Measurements from ENCODE around the gene PRR22. TPM values are rescaled to one million over a fixed set of nuclear protein-coding genes. Genes with fewer than 3 reads are reported as not detected.
A peak's percentile ranks its signal among the peaks of the same experiment; 100 is the strongest.

Gene PRR22
- total and polyA plus RNA-seq, 9 of the 15 experiments (the other 6 are each of a cell fraction or from before 2014, with no cell fraction given), result 0.03 to 12.0 (median 2.0) TPM; not detected in 1

GRCh38 chr19:5790559-5791520 lies 6.3 kb upstream of the PRR22 start, which contains the start of gene DUS3L (continued):
- no peak for TF ChIP-seq ZNF318 (IDR thresholded peaks at IDR 0.05; ENCODE audit: borderline replicate concordance in 1 of 2, low read depth in 1 of 2)
- peak; percentile 93 for TF ChIP-seq ELF4 (CRISPR knock-in tag; IDR thresholded peaks at IDR 0.05)
- no peak for TF ChIP-seq SETDB1 (IDR thresholded peaks at IDR 0.05; ENCODE audit: low read length)
- no peak for TF ChIP-seq ILK (tag; IDR thresholded peaks at IDR 0.05; ENCODE audit: borderline replicate concordance, low read depth)
- TF ChIP-seq ZNF143 (CRISPR knock-in tag; IDR thresholded peaks at IDR 0.05), result peak; percentile 98
- TF ChIP-seq KLF10 (CRISPR knock-in tag; IDR thresholded peaks at IDR 0.05), result no peak
- TF ChIP-seq MYBL2 (IDR thresholded peaks at IDR 0.05; ENCODE audit: low read depth), result peak; percentile 94
- TF ChIP-seq MYBL2 (CRISPR knock-in tag; IDR thresholded peaks at IDR 0.05; ENCODE audit: borderline replicate concordance), result no peak
- no peak for TF ChIP-seq ZNF512 (tag; IDR thresholded peaks at IDR 0.05)
- TF ChIP-seq SRF (CRISPR knock-in tag; IDR thresholded peaks at IDR 0.05), result peak in 1 of 2 experiments; percentile 50; a peak in 1 of 4 replicates
- no peak for TF ChIP-seq MED1 (CRISPR knock-in tag; IDR thresholded peaks at IDR 0.05; ENCODE audit: borderline replicate concordance)
- no peak for TF ChIP-seq SMARCB1 (IDR thresholded peaks at IDR 0.05; ENCODE audit: insufficient read length, low read depth)
- no peak for TF ChIP-seq MBD1 (CRISPR knock-in tag; IDR thresholded peaks at IDR 0.05)
- peak; percentile 82 for TF ChIP-seq ZNF766 (CRISPR knock-in tag; conservative IDR thresholded peaks at IDR 0.05)
- no peak for TF ChIP-seq ZNF699 (CRISPR knock-in tag; IDR thresholded peaks at IDR 0.05; ENCODE audit: insufficient replicate concordance)

Measured in K562 (cell line).